Trophoblast cell (in vitro differentiated cells and primary cell): ENCODE results near the gene COL4A2.
A peak's percentile ranks its signal among the peaks of the same experiment; 100 is the strongest.
"Not testable (repeated sequence)": the region's sequence is repeated elsewhere in the genome, so short reads cannot be mapped to it uniquely, and the experiment has no call there.

Source experiments
- DNase-seq, 2 donors: peaks; one replicate each; pipeline ENCODE4 v3.0.0-alpha.2; 2016
- H2AFZ ChIP-seq: 2 replicates; pipeline ENCODE4 v1.6.1; 2013; ENCODE audit warnings: low read length, moderate library complexity, mild to moderate bottlenecking; ENCODE audit not compliant: insufficient read depth, poor library complexity
- H2AK5ac ChIP-seq: 2 replicates; pipeline ENCODE4 v1.6.1; 2013; ENCODE audit warnings: mild to moderate bottlenecking, low read length
- H2BK120ac ChIP-seq: 2 replicates; pipeline ENCODE4 v1.6.1; 2013; ENCODE audit warnings: low read length, mild to moderate bottlenecking, moderate library complexity; ENCODE audit not compliant: insufficient read depth, poor library complexity
- H2BK12ac ChIP-seq: 2 replicates; pipeline ENCODE4 v1.6.1; 2013; ENCODE audit warnings: mild to moderate bottlenecking, low read length, moderate library complexity
- H2BK5ac ChIP-seq: 2 replicates; pipeline ENCODE4 v1.6.1; 2013; ENCODE audit warnings: low read length, low read depth, moderate library complexity, mild to moderate bottlenecking; ENCODE audit not compliant: poor library complexity
- H3K14ac ChIP-seq: 2 replicates; pipeline ENCODE4 v1.6.1; 2013; ENCODE audit warnings: mild to moderate bottlenecking, low read length
- H3K18ac ChIP-seq: 2 replicates; pipeline ENCODE4 v1.6.1; 2013; ENCODE audit warnings: mild to moderate bottlenecking, low read length
- H3K23ac ChIP-seq: 2 replicates; pipeline ENCODE4 v1.6.1; 2013; ENCODE audit warnings: low read length
- H3K27ac ChIP-seq: 2 replicates; pipeline ENCODE4 v1.5.1; 2013; ENCODE audit warnings: low read depth, mild to moderate bottlenecking, inconsistent platforms, low read length, moderate library complexity
- H3K27me3 ChIP-seq: 2 replicates; pipeline ENCODE4 v1.6.1; 2013; ENCODE audit warnings: inconsistent platforms, mild to moderate bottlenecking, low read length, moderate library complexity; ENCODE audit not compliant: insufficient read depth
- H3K36me3 ChIP-seq, 2 experiments: 1 replicate in 1 of 2; 2 replicates in 1 of 2; pipeline ENCODE4 v1.6.1; 2013; ENCODE audit warnings: low read length in 2 of 2, mild to moderate bottlenecking in 2 of 2, moderate library complexity in 1 of 2; ENCODE audit not compliant: insufficient read depth in 2 of 2, control insufficient read depth in 1 of 2
- H3K4ac ChIP-seq: 2 replicates; pipeline ENCODE4 v1.6.1; 2013; ENCODE audit warnings: low read depth, mild to moderate bottlenecking, low read length, moderate library complexity
- H3K4me1 ChIP-seq, 2 experiments: 1 replicate in 1 of 2; 2 replicates in 1 of 2; pipeline ENCODE4 v1.6.1; 2013; ENCODE audit warnings: low read length in 2 of 2, mild to moderate bottlenecking in 2 of 2, moderate library complexity in 1 of 2; ENCODE audit not compliant: insufficient read depth in 2 of 2, control insufficient read depth in 1 of 2
- H3K4me2 ChIP-seq: 2 replicates; pipeline ENCODE4 v1.6.1; 2013; ENCODE audit warnings: inconsistent platforms, mild to moderate bottlenecking, low read length, moderate library complexity
- H3K4me3 ChIP-seq: 2 replicates; pipeline ENCODE4 v1.5.1; 2013; ENCODE audit warnings: mild to moderate bottlenecking, low read depth, low read length, inconsistent platforms
- H3K79me1 ChIP-seq: one replicate; pipeline ENCODE4 v1.6.1; 2013; ENCODE audit warnings: low read length
- H3K79me2 ChIP-seq: 2 replicates; pipeline ENCODE4 v1.6.1; 2013; ENCODE audit warnings: low read length, mild to moderate bottlenecking; ENCODE audit not compliant: control insufficient read depth, insufficient read depth, poor library complexity
- H3K9ac ChIP-seq: 2 replicates; pipeline ENCODE4 v1.6.1; 2013; ENCODE audit warnings: mild to moderate bottlenecking, low read length
- H3K9me3 ChIP-seq: 2 replicates; pipeline ENCODE4 v1.6.1; 2013; ENCODE audit warnings: low read depth, mild to moderate bottlenecking, control low read depth, inconsistent platforms, low read length; ENCODE audit not compliant: insufficient read depth
- H4K12ac ChIP-seq: 2 replicates; pipeline ENCODE4 v1.6.1; 2013; ENCODE audit warnings: low read depth, mild to moderate bottlenecking, low read length, moderate library complexity
- H4K8ac ChIP-seq: 2 replicates; pipeline ENCODE4 v1.6.1; 2013; ENCODE audit warnings: low read depth, mild to moderate bottlenecking, low read length, moderate library complexity
- H4K91ac ChIP-seq: one replicate; pipeline ENCODE4 v1.6.1; 2013; ENCODE audit warnings: low read depth, mild to moderate bottlenecking, low read length, moderate library complexity
- WGBS: extraction: QIAGEN DNeasy Blood & Tissue Kit; methylation state at CpG from one replicate; pipeline ENCODE4 v1.1.7; 2013; ENCODE audit warnings: missing lambda C conversion rate; ENCODE audit not compliant: insufficient read length, insufficient coverage; ENCODE audit errors: extremely low coverage; 5-methylcytosine and 5-hydroxymethylcytosine counted together

Gene COL4A2

GRCh38 chr13:110310541-110311442 lies 3.7 kb downstream of the COL4A2 start:
- H3K27me3 ChIP-seq, result no peaks in the 10 kb centered on the region
- no peak overlapping the region for H3K4me3 ChIP-seq
- H3K79me2 ChIP-seq, result peaks cover 45% of the 10 kb centered on the region
- peak overlapping the region; percentile 84 for H2AK5ac ChIP-seq
- H2AFZ ChIP-seq, result peak overlapping the region; percentile 48
- peak overlapping the region; percentile 83 for H4K91ac ChIP-seq
- peak overlapping the region; percentile 76 for H3K18ac ChIP-seq
- no CpG with 5 or more reads among the region's 14 CpGs for WGBS
- peaks cover 27 to 38% of the 10 kb centered on the region in 2 experiments for H3K36me3 ChIP-seq
- peak overlapping the region; percentile 43 for H4K8ac ChIP-seq
- DNase-seq, result no peak
- H3K9me3 ChIP-seq, result no peaks in the 10 kb centered on the region
- no peak overlapping the region for H3K23ac ChIP-seq
- H2BK5ac ChIP-seq, result peak overlapping the region; percentile 74
- H3K4me2 ChIP-seq, result no peak overlapping the region
- H3K4ac ChIP-seq, result peak overlapping the region; percentile 60
- no peak overlapping the region for H3K9ac ChIP-seq
- peak overlapping the region; percentile 34 for H2BK12ac ChIP-seq
- H3K79me1 ChIP-seq, result peaks cover 49% of the 10 kb centered on the region
- H2BK120ac ChIP-seq, result peak overlapping the region; percentile 39
- H3K4me1 ChIP-seq, result peaks cover 36 to 48% of the 10 kb centered on the region in 2 experiments
- peak overlapping the region; percentile 83 for H3K14ac ChIP-seq
- H4K12ac ChIP-seq, result no peak overlapping the region
- peak overlapping the region; percentile 86 for H3K27ac ChIP-seq

GRCh38 chr13:110311443-110312338 lies 4.6 kb downstream of the COL4A2 start:
- H3K79me2 ChIP-seq, result peaks cover 40% of the 10 kb centered on the region
- no peak overlapping the region for H3K4me3 ChIP-seq
- no peak overlapping the region for H3K9ac ChIP-seq
- peak overlapping the region; percentile 60 for H3K4ac ChIP-seq
- H2AFZ ChIP-seq, result peak overlapping the region; percentile 48
- no CpG with 5 or more reads among the region's 30 CpGs for WGBS
- DNase-seq, result peak in 1 of 2 donors; percentile 42
- peak overlapping the region; percentile 34 for H2BK12ac ChIP-seq
- H3K27ac ChIP-seq, result peak overlapping the region; percentile 86
- H2AK5ac ChIP-seq, result peak overlapping the region; percentile 84
- no peak overlapping the region for H3K23ac ChIP-seq
- no peaks in the 10 kb centered on the region for H3K27me3 ChIP-seq
- no peak overlapping the region for H3K4me2 ChIP-seq
- peak overlapping the region; percentile 83 for H4K91ac ChIP-seq
- H4K8ac ChIP-seq, result peak overlapping the region; percentile 43
- peaks cover 32 to 44% of the 10 kb centered on the region in 2 experiments for H3K36me3 ChIP-seq
- H4K12ac ChIP-seq, result peak overlapping the region; percentile 12
- H3K18ac ChIP-seq, result peak overlapping the region; percentile 76
- H3K4me1 ChIP-seq, result peaks cover 36 to 48% of the 10 kb centered on the region in 2 experiments
- peak overlapping the region; percentile 88 for H2BK120ac ChIP-seq
- peaks cover 44% of the 10 kb centered on the region for H3K79me1 ChIP-seq
- H3K14ac ChIP-seq, result peak overlapping the region; percentile 83
- H3K9me3 ChIP-seq, result no peaks in the 10 kb centered on the region
- H2BK5ac ChIP-seq, result peak overlapping the region; percentile 74

- H3K36me3 ChIP-seq, result peaks cover 39 to 51% of the 10 kb centered on the region in 2 experiments
- H3K79me2 ChIP-seq, result peaks cover 32% of the 10 kb centered on the region
- H3K4me1 ChIP-seq, result peaks cover 36 to 48% of the 10 kb centered on the region in 2 experiments
- no peak overlapping the region for H3K4me3 ChIP-seq
- no peaks in the 10 kb centered on the region for H3K27me3 ChIP-seq
- H3K23ac ChIP-seq, result no peak overlapping the region
- H4K8ac ChIP-seq, result no peak overlapping the region
- H3K4me2 ChIP-seq, result no peak overlapping the region
- peaks cover 36% of the 10 kb centered on the region for H3K79me1 ChIP-seq
- H2AK5ac ChIP-seq, result no peak overlapping the region
- no CpG with 5 or more reads among the region's 4 CpGs for WGBS
- no peak overlapping the region for H2BK5ac ChIP-seq
- no peak overlapping the region for H3K14ac ChIP-seq
- H2BK12ac ChIP-seq, result no peak overlapping the region
- no peak overlapping the region for H3K18ac ChIP-seq
- no peaks in the 10 kb centered on the region for H3K9me3 ChIP-seq
- DNase-seq, result peak; percentile 98
- no peak overlapping the region for H2AFZ ChIP-seq
- no peak overlapping the region for H4K12ac ChIP-seq
- H2BK120ac ChIP-seq, result peak overlapping the region; percentile 88
- no peak overlapping the region for H3K4ac ChIP-seq
- H3K9ac ChIP-seq, result no peak overlapping the region
- peak overlapping the region; percentile 86 for H3K27ac ChIP-seq
- H4K91ac ChIP-seq, result peak overlapping the region; percentile 83
These were observed 5.4 kb downstream of the COL4A2 start for GRCh38 chr13:110312339-110313031.

- Histone ChIP-seq H2BK5ac (peak overlapping the region; percentile 41), H2BK12ac (peak overlapping the region; percentile 45), H3K4me1 (peaks cover 36 to 48% of the 10 kb centered on the region in 2 experiments), H3K4ac (peak overlapping the region; percentile 43), H3K79me2 (peaks cover 24% of the 10 kb centered on the region), H3K79me1 (peaks cover 29% of the 10 kb centered on the region), H2BK120ac (peak overlapping the region; percentile 5), H3K27ac (peak overlapping the region; percentile 61), H4K91ac (peak overlapping the region; percentile 38), H3K36me3 (peaks cover 40 to 54% of the 10 kb centered on the region in 2 experiments)
- not testable (repeated sequence) for H4K8ac ChIP-seq, DNase-seq, H2AFZ ChIP-seq, H2AK5ac ChIP-seq, H3K9me3 ChIP-seq, H3K23ac ChIP-seq, H3K18ac ChIP-seq, H3K27me3 ChIP-seq, H3K4me2 ChIP-seq, H3K9ac ChIP-seq, H3K14ac ChIP-seq, H4K12ac ChIP-seq, H3K4me3 ChIP-seq
- no CpG with 5 or more reads among the region's 29 CpGs for WGBS
These were observed 6.2 kb downstream of the COL4A2 start for GRCh38 chr13:110313261-110313660.
